ENCODE measurements around the gene CLK3.

DNA sequence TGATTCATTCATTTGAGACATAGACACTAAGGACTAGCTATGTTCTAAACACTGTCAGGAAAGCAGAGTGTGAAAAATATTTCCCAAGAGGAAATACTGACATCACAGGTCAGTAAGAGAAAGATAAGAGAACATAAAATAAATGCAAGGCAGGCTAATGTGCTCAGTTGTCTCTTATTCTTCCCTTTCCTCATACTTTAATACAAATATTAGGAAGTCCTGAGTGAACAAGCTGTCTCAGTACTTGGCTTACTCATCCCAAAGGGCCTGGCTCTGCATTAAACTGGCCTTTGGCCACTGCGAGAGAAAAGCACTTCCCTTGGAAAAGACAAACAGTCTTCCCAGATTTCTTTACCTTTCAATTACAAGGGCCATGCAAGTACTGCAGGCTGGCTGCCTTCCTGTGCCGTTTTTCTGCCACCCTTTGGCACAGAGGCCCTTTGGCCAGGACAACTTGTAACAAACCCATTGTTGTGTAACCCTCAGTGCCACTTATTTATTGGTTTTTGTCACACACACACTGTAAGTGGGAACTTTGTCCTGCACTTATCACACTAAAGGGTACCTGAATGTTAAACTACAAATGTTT, 48.5 kb downstream of the CLK3 start:
- TF ChIP-seq ZNF274 (IDR thresholded peaks at IDR 0.05; ENCODE audit: low read depth, low read length) (no peak), YY1 (IDR thresholded peaks at IDR 0.05; ENCODE audit: insufficient read depth, insufficient read length) (no peak), SUZ12 (IDR thresholded peaks at IDR 0.05; ENCODE audit: extremely low read depth, insufficient read depth, insufficient read length) (no peak)

Data from NT2/D1 (cell line).